T-helper 1 cell (primary cell): ENCODE results near the gene PSMG1.
A peak's percentile ranks its signal among the peaks of the same experiment; 100 is the strongest.
"Not testable (repeated sequence)": the region's sequence is repeated elsewhere in the genome, so short reads cannot be mapped to it uniquely, and the experiment has no call there.

Experiments
- DNase-seq, 5 donors: peaks; one replicate each; pipeline ENCODE4 v3.0.0-alpha.2; 2012 to 2020

The PSMG1 gene

GRCh38 chr21:39187141-39187540 lies 3.9 kb upstream of the PSMG1 start:
- no peak for DNase-seq

- no peak for DNase-seq
These were observed 3.4 kb upstream of the PSMG1 start for GRCh38 chr21:39186676-39187075.

- DNase-seq, result no peak
These were observed 1.9 kb upstream of the PSMG1 start for GRCh38 chr21:39185157-39185556.

GRCh38 chr21:39184050-39184980 lies 1.1 kb upstream of the PSMG1 start:
- no peak for DNase-seq

GRCh38 chr21:39182484-39183271 lies 573 bp downstream of the PSMG1 start:
- no peak for DNase-seq

GRCh38 chr21:39182016-39182415 lies 1.2 kb downstream of the PSMG1 start:
- peak in 1 of 5 donors; percentile 13 for DNase-seq

GRCh38 chr21:39181205-39181818 lies 1.9 kb downstream of the PSMG1 start:
- peak in 1 of 5 donors; percentile 23 for DNase-seq

GRCh38 chr21:39180429-39181019 lies 2.7 kb downstream of the PSMG1 start:
- DNase-seq, result peak in 1 of 5 donors; percentile 44

- no peak for DNase-seq
These were observed 4.8 kb downstream of the PSMG1 start for GRCh38 chr21:39178421-39178820.

GRCh38 chr21:39176271-39176709 lies 7.0 kb downstream of the PSMG1 start:
- DNase-seq, result no peak

- no peak for DNase-seq
These were observed 7.6 kb downstream of the PSMG1 start for GRCh38 chr21:39175665-39176064.

- DNase-seq, result no peak
These were observed 8.1 kb downstream of the PSMG1 start for GRCh38 chr21:39175154-39175553.

GRCh38 chr21:39173716-39174680 lies 9.3 kb downstream of the PSMG1 start:
- no peak for DNase-seq

- DNase-seq, result no peak
These were observed 13.3 kb downstream of the PSMG1 start for GRCh38 chr21:39169906-39170305.

- DNase-seq, result no peak
These were observed 14.5 kb downstream of the PSMG1 start for GRCh38 chr21:39168800-39169199.

GRCh38 chr21:39164523-39164922 lies 18.7 kb downstream of the PSMG1 start:
- no peak for DNase-seq

GRCh38 chr21:39161064-39161463 lies 22.2 kb downstream of the PSMG1 start:
- DNase-seq, result no peak

- DNase-seq, result no peak
These were observed 23.7 kb downstream of the PSMG1 start for GRCh38 chr21:39159342-39160063.

- not testable (repeated sequence) for DNase-seq
These were observed 26.0 kb downstream of the PSMG1 start for GRCh38 chr21:39157241-39157640.

GRCh38 chr21:39156024-39156423 lies 27.2 kb downstream of the PSMG1 start:
- no peak for DNase-seq

- DNase-seq, result no peak
These were observed 27.7 kb downstream of the PSMG1 start for GRCh38 chr21:39155578-39155977.
